Ishikawa (cell line): ENCODE measurements around the gene SNAPC2.

ENCODE experiments used
- CEBPB ChIP-seq: IDR thresholded peaks from 2 replicates; pipeline ENCODE4 v1.6.1; 2012
- EP300 ChIP-seq: IDR thresholded peaks from 2 replicates; pipeline ENCODE4 v1.6.1; 2012; ENCODE audit warnings: borderline replicate concordance
- FOXM1 ChIP-seq: IDR thresholded peaks from 2 replicates; pipeline ENCODE4 v1.6.1; 2012; ENCODE audit warnings: low read depth, borderline replicate concordance
- MAX ChIP-seq: IDR thresholded peaks from 2 replicates; pipeline ENCODE4 v1.6.1; 2012
- NFIC ChIP-seq: IDR thresholded peaks from 2 replicates; pipeline ENCODE4 v1.6.1; 2012
- RAD21 ChIP-seq: IDR thresholded peaks from 2 replicates; pipeline ENCODE4 v1.6.1; 2012; ENCODE audit warnings: low read depth
- REST ChIP-seq: IDR thresholded peaks from 2 replicates; pipeline ENCODE4 v1.6.1; 2012; ENCODE audit warnings: low read depth, mild to moderate bottlenecking
- TAF1 ChIP-seq: IDR thresholded peaks from 2 replicates; pipeline ENCODE4 v1.6.1; 2012; ENCODE audit warnings: low read depth, mild to moderate bottlenecking
- TCF12 ChIP-seq: IDR thresholded peaks from 2 replicates; pipeline ENCODE4 v1.6.1; 2012; ENCODE audit warnings: low read depth
- TEAD4 ChIP-seq: IDR thresholded peaks from 2 replicates; pipeline ENCODE4 v1.6.1; 2012
- USF1 ChIP-seq: IDR thresholded peaks from 2 replicates; pipeline ENCODE4 v1.6.1; 2012
- YY1 ChIP-seq: IDR thresholded peaks from 2 replicates; pipeline ENCODE4 v1.6.1; 2012; ENCODE audit warnings: low read depth
- ZBTB7A ChIP-seq: IDR thresholded peaks from 2 replicates; pipeline ENCODE4 v1.6.1; 2012; ENCODE audit warnings: low read depth

Gene SNAPC2

GRCh38 chr19:7872306-7873204 lies 47.6 kb upstream of the SNAPC2 start:
- TF ChIP-seq ZBTB7A (peak; percentile 86; the same call in 1 of the 2 replicates), TAF1 (no peak)

- TF ChIP-seq ZBTB7A (no peak), TAF1 (no peak), TCF12 (no peak), MAX (no peak), YY1 (no peak), FOXM1 (no peak), NFIC (no peak), TEAD4 (no peak)
These were observed 46.6 kb upstream of the SNAPC2 start for GRCh38 chr19:7873304-7874075.

GRCh38 chr19:7874076-7874896 lies 45.9 kb upstream of the SNAPC2 start, which contains the start of gene PRR36:
Gene PRR36 (minus strand): TSS chr19:7874390. CDS start chr19:7873689, 701 bp downstream.
- TF ChIP-seq TCF12 = peak; percentile 33; the same call in 1 of the 2 replicates
- TF ChIP-seq YY1 = no peak
- TF ChIP-seq NFIC = 0 out of 2 replicates have a peak, but pooled peaks have one; percentile 14
- peak; percentile 23; the same call in 1 of the 2 replicates for TF ChIP-seq TAF1
- no peak for TF ChIP-seq RAD21
- no peak for TF ChIP-seq REST
- peak; percentile 95 for TF ChIP-seq ZBTB7A
- no peak for TF ChIP-seq TEAD4
- TF ChIP-seq EP300 = no peak
- no peak for TF ChIP-seq USF1
- TF ChIP-seq MAX = no peak; the same call in 1 of the 2 replicates

- TF ChIP-seq MAX (no peak), ZBTB7A (no peak), REST (no peak), CEBPB (no peak), TCF12 (no peak), YY1 (no peak), RAD21 (no peak), NFIC (no peak)
These were observed 45.3 kb upstream of the SNAPC2 start for GRCh38 chr19:7874897-7875273.

GRCh38 chr19:7877249-7877836 lies 42.8 kb upstream of the SNAPC2 start:
- TF ChIP-seq REST = no peak
- no peak for TF ChIP-seq FOXM1
- no peak for TF ChIP-seq ZBTB7A
- no peak for TF ChIP-seq MAX
- TF ChIP-seq EP300 = no peak
- no peak for TF ChIP-seq RAD21
- no peak for TF ChIP-seq TAF1
